Left ventricle myocardium superior (tissue), 1 donor: Measurements from ENCODE around the gene CAMKMT. TPM values are rescaled to one million over a fixed set of nuclear protein-coding genes. Genes with fewer than 3 reads are reported as not detected.

Source experiments
- ATAC-seq: fragments of 200-7000 bp; cut with Tn5 transposase; one replicate; pipeline ENCODE4 v1.9.1; 2020; ENCODE audit warnings: mild to moderate bottlenecking, moderate library complexity
- DNase-seq: peaks from one replicate; pipeline ENCODE4 v3.0.0-alpha.2; 2020
- intact Hi-C: fragments of 100-400 bp; cut with micrococcal nuclease; formaldehyde crosslinking; loops from one replicate; pipeline ENCODE4 v1.11.0; 2022
- total RNA-seq: library from RNA; stranded (reverse); fragmentation: NEBNext Ultra II Directional; extraction: Animal tissue kit (Norgen Biotek cat#: 25700); gene quantifications from one replicate; pipeline ENCODE4 v1.2.1, GENCODE V29; 2021
- donor health status: DM: no; HTN: yes; CAD: no; lungs with severe emphysema.

Gene CAMKMT
- total RNA-seq, 1 donor from 2014 or later, result 3.3 TPM

DNA sequence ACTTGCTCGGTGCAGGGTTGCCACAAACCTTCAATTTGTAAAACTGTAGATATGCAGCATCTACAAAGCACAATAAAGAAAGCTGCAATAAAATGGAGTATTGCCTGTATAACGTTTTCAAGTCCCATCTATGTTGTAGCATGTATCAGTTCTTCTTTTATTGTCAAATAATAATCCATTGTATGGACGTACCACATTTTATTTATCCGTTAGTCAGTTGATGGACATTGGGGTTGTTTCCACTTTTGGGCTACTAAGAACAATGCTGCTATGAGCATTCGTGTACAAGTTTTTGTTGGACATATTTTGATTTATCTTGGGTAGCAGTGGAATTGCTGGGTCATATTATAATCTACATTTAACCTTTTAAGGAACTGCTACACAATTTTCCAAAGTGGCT is 339.1 kb downstream of the CAMKMT start:
- no peak for ATAC-seq
- DNase-seq, result no peak
- intact Hi-C loops, result no loop called here

- intact Hi-C loops, result no loop called here
- no peak for ATAC-seq
- no peak for DNase-seq
Measured at GRCh38 chr2:44705356-44705755, 343.6 kb downstream of the CAMKMT start.

GRCh38 chr2:44705876-44706480 is 344.2 kb downstream of the CAMKMT start:
- no peak for ATAC-seq
- intact Hi-C loops, result no loop called here
- DNase-seq, result no peak

- no peak for ATAC-seq
- intact Hi-C loops, result no loop called here
- DNase-seq, result no peak
Measured at GRCh38 chr2:44706681-44707553, 345.2 kb downstream of the CAMKMT start.

GRCh38 chr2:44707945-44708660 is 346.4 kb downstream of the CAMKMT start:
- DNase-seq (no peak), ATAC-seq (peak; percentile 38)
- intact Hi-C loops, result no loop called here

GRCh38 chr2:44708661-44709000 is 346.9 kb downstream of the CAMKMT start:
- DNase-seq (no peak), ATAC-seq (no peak)
- intact Hi-C loops, result no loop called here

DNA sequence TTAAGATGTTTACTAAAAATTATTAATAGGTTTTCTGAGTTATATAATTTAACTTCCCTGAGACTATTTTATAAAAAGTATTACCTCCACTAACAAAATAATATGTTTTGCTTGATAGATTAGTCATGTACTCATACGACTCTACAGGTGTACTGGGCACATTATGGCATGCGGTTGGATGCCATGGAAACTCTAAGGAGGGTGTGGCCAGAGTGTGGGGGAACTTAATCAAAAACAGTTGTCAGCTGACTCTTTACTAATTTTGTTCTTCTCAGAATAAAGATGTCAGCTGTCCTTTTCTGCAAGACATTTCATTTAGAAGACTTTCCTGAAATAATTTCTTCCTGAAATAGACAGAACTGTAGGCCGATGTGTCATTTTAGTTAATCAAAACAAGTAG is 351.4 kb downstream of the CAMKMT start:
- no peak for ATAC-seq
- no peak for DNase-seq
- intact Hi-C loops, result loop anchor here (10.0 kb wide), 1 partner anchor 238 kb away; no protein-coding TSS in a partner anchor

- ATAC-seq, result peak; percentile 58
- intact Hi-C loops, result loop anchor here (10.0 kb wide), 1 partner anchor 241 kb away; no protein-coding TSS in a partner anchor
- no peak for DNase-seq
Measured at GRCh38 chr2:44715671-44716081, 353.9 kb downstream of the CAMKMT start.

DNA sequence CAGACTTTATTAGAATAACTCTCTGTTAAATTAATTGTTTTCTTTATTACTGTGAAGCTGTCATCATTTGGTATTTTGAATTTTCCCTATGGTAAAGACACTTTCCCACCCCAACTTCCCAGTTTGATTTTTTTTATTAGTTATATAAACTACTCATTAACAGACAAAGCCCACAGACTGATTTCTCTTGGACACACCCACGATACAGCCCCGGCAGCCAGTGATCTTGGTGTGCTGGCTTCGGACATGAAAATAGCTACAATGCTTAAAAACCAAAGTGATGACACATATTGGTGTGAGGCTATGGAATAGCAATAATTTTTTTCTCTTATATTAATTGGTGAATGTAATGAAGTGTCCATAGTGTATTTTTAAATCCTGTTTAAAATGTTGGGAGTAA is 354.4 kb downstream of the CAMKMT start:
- no peak for ATAC-seq
- intact Hi-C loops, result loop anchor here (10.0 kb wide), 1 partner anchor 241 kb away; no protein-coding TSS in a partner anchor

GRCh38 chr2:44718431-44718830 is 356.7 kb downstream of the CAMKMT start:
- intact Hi-C loops, result loop anchor here (10.0 kb wide), 1 partner anchor 244 kb away; no protein-coding TSS in a partner anchor
- ATAC-seq (no peak), DNase-seq (no peak)

More for the DNA sequence above, 354.4 kb downstream of the CAMKMT start:
- DNase-seq, result no peak

GRCh38 chr2:44719562-44719961 is 357.8 kb downstream of the CAMKMT start:
- no peak for DNase-seq
- ATAC-seq, result no peak
- intact Hi-C loops, result loop anchor here (10.0 kb wide), 1 partner anchor 245 kb away; no protein-coding TSS in a partner anchor

DNA sequence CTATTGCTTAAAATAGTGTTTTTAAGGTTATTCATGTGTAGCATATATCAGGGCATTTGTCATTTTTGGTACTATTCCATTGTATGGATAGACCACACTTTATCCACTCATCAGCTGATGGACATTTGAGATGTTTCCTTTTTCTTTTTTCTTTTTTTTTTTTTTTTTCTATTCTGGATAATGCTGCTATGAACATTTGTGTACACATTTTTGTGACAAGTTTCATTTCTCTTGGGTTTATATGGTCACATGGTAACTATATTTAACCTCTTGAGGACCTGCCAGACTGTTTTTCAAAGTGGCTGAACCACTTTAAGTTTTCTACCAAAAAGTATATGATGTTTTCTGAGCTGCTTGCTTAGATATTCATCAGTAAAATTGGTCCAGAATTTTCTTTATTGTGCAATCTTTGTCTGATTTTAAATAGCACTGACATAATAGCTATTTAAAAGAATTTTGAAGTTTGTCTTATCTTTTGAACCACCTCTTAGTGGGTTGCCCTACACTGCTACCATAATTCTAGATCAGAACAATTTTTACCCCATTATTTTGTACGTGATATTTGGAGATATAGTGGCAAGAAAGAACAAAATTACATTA is 360.4 kb downstream of the CAMKMT start:
- intact Hi-C loops, result no loop called here

GRCh38 chr2:44723921-44724320 is 362.2 kb downstream of the CAMKMT start:
- intact Hi-C loops, result no loop called here
- ATAC-seq, result no peak
- no peak for DNase-seq

More for the DNA sequence above, 360.4 kb downstream of the CAMKMT start:
- no peak for ATAC-seq
- DNase-seq, result no peak

DNA sequence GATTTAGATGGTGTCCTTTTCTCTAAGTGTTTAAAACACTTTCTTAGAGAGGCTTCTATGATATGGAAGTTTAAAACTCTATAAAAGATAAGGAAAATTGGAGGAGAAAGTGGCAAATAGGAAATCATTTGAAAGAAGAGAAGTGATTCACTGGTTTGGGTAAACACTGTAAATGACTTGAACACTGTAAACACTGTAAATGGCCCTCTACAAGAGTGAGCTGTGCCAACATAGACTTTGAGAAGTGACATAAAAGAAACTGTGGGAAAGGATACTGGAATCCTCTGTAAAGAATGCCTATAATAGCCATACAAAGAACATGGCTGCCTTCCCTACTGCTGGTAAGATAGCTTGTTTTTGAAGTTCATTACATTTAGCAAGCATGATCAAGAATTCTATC is 368.8 kb downstream of the CAMKMT start:
- DNase-seq, result no peak
- intact Hi-C loops, result no loop called here
- ATAC-seq, result no peak

DNA sequence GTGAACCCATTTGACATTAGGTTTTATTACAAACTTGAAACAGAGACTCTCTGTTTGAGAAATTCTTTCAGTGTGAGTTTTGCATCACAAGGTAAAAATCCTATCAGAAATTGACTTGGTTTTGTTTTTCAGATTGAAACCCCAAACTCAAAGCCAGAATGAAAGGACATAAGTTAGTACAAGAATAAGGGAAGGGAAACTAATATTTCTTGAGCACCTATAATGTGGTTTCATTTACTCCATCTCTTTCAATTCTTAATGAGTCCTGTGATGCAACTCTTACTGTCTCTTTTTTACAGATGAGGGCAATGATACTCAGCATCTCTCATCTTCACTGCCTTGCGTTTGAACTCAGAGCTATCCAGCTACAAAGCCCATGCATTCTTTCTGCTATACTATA is 369.8 kb downstream of the CAMKMT start:
- intact Hi-C loops, result no loop called here
- DNase-seq (no peak), ATAC-seq (no peak)

- DNase-seq, result no peak
- no peak for ATAC-seq
- intact Hi-C loops, result no loop called here
Measured at GRCh38 chr2:44736270-44736942, 374.7 kb downstream of the CAMKMT start.

GRCh38 chr2:44740678-44741077 is 378.9 kb downstream of the CAMKMT start:
- DNase-seq (no peak), ATAC-seq (no peak)
- intact Hi-C loops, result no loop called here

DNA sequence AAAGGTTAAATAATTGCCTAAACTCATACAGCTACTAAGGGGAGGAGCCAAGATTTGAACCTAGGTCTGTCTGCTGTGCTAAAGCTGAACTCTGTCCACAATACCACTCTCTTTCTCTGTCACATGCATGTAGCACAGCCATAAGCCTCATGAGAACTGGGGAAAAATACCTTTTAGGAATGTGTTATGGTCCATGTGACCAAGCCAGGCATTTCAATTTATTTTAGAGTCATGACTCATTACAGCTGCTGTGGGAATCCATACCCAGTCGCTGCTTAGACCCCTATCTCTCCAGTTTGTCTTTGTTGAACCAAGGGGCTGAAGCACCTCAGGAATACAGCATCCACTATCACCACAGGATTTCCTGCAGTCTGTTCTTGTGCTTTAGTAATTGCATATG is 379.8 kb downstream of the CAMKMT start:
- no peak for ATAC-seq
- intact Hi-C loops, result no loop called here
- DNase-seq, result no peak

DNA sequence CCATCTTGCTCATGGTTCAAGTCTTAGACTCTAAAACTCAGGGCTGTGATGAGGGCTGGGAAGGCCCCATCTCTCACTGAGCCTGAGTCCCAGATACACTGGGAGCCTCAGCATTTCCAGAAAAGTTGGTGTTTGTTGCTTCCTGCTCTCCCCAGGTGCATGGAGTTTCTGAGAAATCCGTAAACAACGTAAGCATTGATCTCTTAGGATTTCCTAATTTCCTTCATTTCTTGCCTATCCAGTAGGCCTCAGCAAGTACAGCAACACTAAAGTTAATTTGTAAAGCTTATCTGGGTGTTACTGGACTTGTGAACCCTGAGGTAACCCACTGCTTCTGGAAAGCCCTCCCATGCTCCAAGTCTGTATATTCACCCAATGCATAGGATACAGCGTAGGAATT is 380.3 kb downstream of the CAMKMT start:
- no peak for DNase-seq
- ATAC-seq, result no peak
- intact Hi-C loops, result no loop called here
